Neural cell (in vitro differentiated cells): ENCODE measurements around the gene ADD2. TPM values are rescaled to one million over a fixed set of nuclear protein-coding genes. Genes with fewer than 3 reads are reported as not detected.

Source experiments
- H2AFZ ChIP-seq: fragments of 200-600, 300-800 bp; sonication (generic), shearing (Covaris generic); 2 replicates; pipeline ENCODE4 v1.6.0; 2014; ENCODE audit warnings: low read depth, mild to moderate bottlenecking, antibody characterized with exemption, low read length, moderate library complexity
- H3F3A ChIP-seq: fragments of 200-600 bp; shearing (Covaris generic); 2 replicates; pipeline ENCODE4 v1.6.1; 2016; ENCODE audit warnings: mild to moderate bottlenecking, moderate library complexity, mixed read lengths, antibody characterized with exemption, low read length; ENCODE audit not compliant: insufficient read depth, poor library complexity, severe bottlenecking
- H3K27ac ChIP-seq: fragments of 200-600, 300-800 bp; sonication (generic), shearing (Covaris generic); 2 replicates; pipeline ENCODE4 v1.5.1; 2014; ENCODE audit warnings: mild to moderate bottlenecking, low read length, moderate library complexity
- H3K27me3 ChIP-seq: fragments of 300-800, 200-600 bp; sonication (generic), shearing (Covaris generic); 2 replicates; pipeline ENCODE4 v1.6.0; 2014; ENCODE audit warnings: mild to moderate bottlenecking, low read depth, low read length, moderate library complexity; ENCODE audit not compliant: insufficient read depth
- H3K36me3 ChIP-seq: fragments of 300-800, 200-600 bp; sonication (generic), shearing (Covaris generic); 2 replicates; pipeline ENCODE4 v1.5.1; 2014; ENCODE audit warnings: mild to moderate bottlenecking, antibody characterized with exemption, low read length, moderate library complexity; ENCODE audit not compliant: insufficient read depth
- H3K4me2 ChIP-seq: fragments of 300-800, 200-600 bp; sonication (generic), shearing (Covaris generic); 2 replicates; pipeline ENCODE4 v1.6.0; 2014; ENCODE audit warnings: mild to moderate bottlenecking, low read length
- H3K4me3 ChIP-seq: fragments of 300-800, 200-600 bp; sonication (generic), shearing (Covaris generic); 2 replicates; pipeline ENCODE4 v1.5.1; 2014; ENCODE audit warnings: mild to moderate bottlenecking, low read length, moderate library complexity
- H3K79me2 ChIP-seq: fragments of 200-600 bp; shearing (Covaris generic); replicated peaks from 2 replicates; pipeline ENCODE4 v1.6.0; 2014; ENCODE audit warnings: mild to moderate bottlenecking, low read length, moderate library complexity; ENCODE audit not compliant: insufficient read depth
- H3K9ac ChIP-seq: fragments of 300-800, 200-600 bp; sonication (generic), shearing (Covaris generic); 2 replicates; pipeline ENCODE4 v1.6.1; 2016; ENCODE audit warnings: mild to moderate bottlenecking, low read length, mixed read lengths
- H3K9me2 ChIP-seq: fragments of 200-600 bp; shearing (Covaris generic); 2 replicates; pipeline ENCODE4 v1.6.1; 2016; ENCODE audit warnings: mild to moderate bottlenecking, low read length, mixed read lengths; ENCODE audit not compliant: insufficient read depth
- H3K9me3 ChIP-seq: fragments of 200-600, 300-800 bp; sonication (generic), shearing (Covaris generic); 2 replicates; pipeline ENCODE4 v1.6.1; 2016; ENCODE audit warnings: mild to moderate bottlenecking, mixed run types, low read length, moderate library complexity, mixed read lengths
- H4K20me1 ChIP-seq: fragments of 200-600 bp; shearing (Covaris generic); 2 replicates; pipeline ENCODE4 v1.6.1; 2016; ENCODE audit warnings: mild to moderate bottlenecking, mixed run types; ENCODE audit not compliant: insufficient read depth
- CTCF ChIP-seq: fragments of 450-650 bp; IDR thresholded peaks from 2 replicates; pipeline ENCODE4 v1.5.1; 2014; ENCODE audit warnings: antibody characterized with exemption, mild to moderate bottlenecking, moderate library complexity; ENCODE audit not compliant: poor library complexity, severe bottlenecking
- EP300 ChIP-seq: fragments of 450-650 bp; conservative IDR thresholded peaks from 2 replicates; pipeline ENCODE4 v1.6.1; 2014; ENCODE audit warnings: antibody characterized with exemption, mild to moderate bottlenecking, moderate library complexity; ENCODE audit not compliant: poor library complexity, severe bottlenecking
- EZH2 ChIP-seq: fragments of 200-600, 300-800 bp; shearing (Covaris generic), sonication (generic); IDR thresholded peaks from 2 replicates; pipeline ENCODE4 v1.6.1; 2014; ENCODE audit warnings: antibody characterized with exemption, low read length, borderline replicate concordance, mild to moderate bottlenecking; ENCODE audit not compliant: insufficient read depth, poor library complexity, severe bottlenecking
- MXI1 ChIP-seq: fragments of 450-650 bp; conservative IDR thresholded peaks from 2 replicates; pipeline ENCODE4 v1.6.1; 2014; ENCODE audit warnings: antibody characterized with exemption, mild to moderate bottlenecking; ENCODE audit not compliant: poor library complexity, severe bottlenecking
- POLR2AphosphoS5 ChIP-seq: IDR thresholded peaks from 2 replicates; pipeline ENCODE4 v1.6.1; 2012
- RAD21 ChIP-seq: fragments of 450-650 bp; conservative IDR thresholded peaks from 2 replicates; pipeline ENCODE4 v1.6.1; 2014; ENCODE audit warnings: antibody characterized with exemption, mild to moderate bottlenecking, moderate library complexity
- REST ChIP-seq: IDR thresholded peaks from 2 replicates; pipeline ENCODE4 v1.6.1; 2012; ENCODE audit warnings: borderline replicate concordance
- SMC3 ChIP-seq: fragments of 450-650 bp; conservative IDR thresholded peaks from 2 replicates; pipeline ENCODE4 v1.6.1; 2014; ENCODE audit warnings: antibody characterized with exemption, mild to moderate bottlenecking, moderate library complexity; ENCODE audit not compliant: poor library complexity
- TAF1 ChIP-seq: IDR thresholded peaks from 2 replicates; pipeline ENCODE4 v1.6.1; 2012; ENCODE audit warnings: low read depth
- polyA plus RNA-seq: library from polyadenylated mRNA; depleted of rRNA; stranded (reverse); fragments of >200 nt; gene quantifications from 2 replicates; pipeline ENCODE4 v1.2.3, GENCODE V29; 2014

The ADD2 gene
- polyA plus RNA-seq, 1 donor from 2014 or later: 52.5 TPM

- TF ChIP-seq CTCF: no peak
- TF ChIP-seq SMC3: no peak
These were observed 43.6 kb downstream of the ADD2 start (continued) for GRCh38 chr2:70724366-70724765.

- H3K79me2 ChIP-seq: peaks cover 16% of the 10 kb centered on the region
- H3K36me3 ChIP-seq: no peaks in the 10 kb centered on the region
- H3K4me2 ChIP-seq: peak overlapping the region; percentile 31
- peak overlapping the region; percentile 50 for H3K9ac ChIP-seq
- H3K4me3 ChIP-seq: peak overlapping the region; percentile 54
- peak overlapping the region; percentile 79 for H3K27ac ChIP-seq
- peaks cover 3% of the 10 kb centered on the region for H3F3A ChIP-seq
- H3K27me3 ChIP-seq: no peaks in the 10 kb centered on the region
- H4K20me1 ChIP-seq: peaks cover 3% of the 10 kb centered on the region
- H3K9me2 ChIP-seq: no peaks in the 10 kb centered on the region
- TF ChIP-seq CTCF: no peak
- no peak for TF ChIP-seq POLR2AphosphoS5
- no peak for TF ChIP-seq RAD21
- H3K9me3 ChIP-seq: no peaks in the 10 kb centered on the region
- H2AFZ ChIP-seq: no peak overlapping the region
These were observed 44.6 kb downstream of the ADD2 start for GRCh38 chr2:70723286-70723885.

- H2AFZ ChIP-seq: no peak overlapping the region
- H3K9ac ChIP-seq: no peak overlapping the region
These were observed 47.9 kb downstream of the ADD2 start for GRCh38 chr2:70720124-70720523.

More at GRCh38 chr2:70720124-70720523, 47.9 kb downstream of the ADD2 start:
- no peaks in the 10 kb centered on the region for H3K27me3 ChIP-seq
- H3K4me3 ChIP-seq: no peak overlapping the region
- H3K36me3 ChIP-seq: no peaks in the 10 kb centered on the region
- no peaks in the 10 kb centered on the region for H3K9me3 ChIP-seq
- no peak overlapping the region for H3K4me2 ChIP-seq
- no peaks in the 10 kb centered on the region for H3K9me2 ChIP-seq
- H3K79me2 ChIP-seq: peaks cover 11% of the 10 kb centered on the region
- TF ChIP-seq TAF1: no peak
- no peak for TF ChIP-seq RAD21
- TF ChIP-seq POLR2AphosphoS5: no peak
- no peak for TF ChIP-seq REST
- TF ChIP-seq SMC3: no peak
- TF ChIP-seq EP300: no peak
- TF ChIP-seq MXI1: no peak
- TF ChIP-seq EZH2: no peak
- no peak for TF ChIP-seq CTCF
- peaks cover 3% of the 10 kb centered on the region for H3F3A ChIP-seq
- H4K20me1 ChIP-seq: peaks cover 3% of the 10 kb centered on the region
- no peak overlapping the region for H3K27ac ChIP-seq
